ENCODE measurements around the gene EHMT1. TPM values are rescaled to one million over a fixed set of nuclear protein-coding genes. Genes with fewer than 3 reads are reported as not detected.

EHMT1 gene
- total RNA-seq, 4 donors from 2014 or later, result 77.1 to 149 (median 86.6) TPM

DNA sequence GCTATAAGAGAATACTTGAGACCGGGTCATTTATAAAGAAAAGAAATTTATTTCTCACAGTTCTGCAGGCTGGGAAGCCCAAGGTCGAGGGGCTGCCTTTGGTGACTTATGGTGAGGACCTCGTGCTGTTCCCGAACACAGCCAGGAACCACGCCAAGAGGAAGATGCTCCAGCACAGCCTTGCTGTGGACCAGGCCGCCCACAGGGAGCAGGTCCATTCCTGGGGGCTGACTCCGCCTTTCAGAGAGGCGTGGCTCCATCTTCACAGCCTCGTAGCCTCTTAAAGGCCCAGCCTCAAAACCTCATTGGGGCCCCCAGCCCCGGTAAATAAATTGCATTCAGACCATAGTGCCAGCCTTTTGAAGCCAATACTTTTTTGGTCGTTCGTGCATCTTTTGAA, 165.2 kb downstream of the EHMT1 start:
- no peak for TF ChIP-seq EP300 (IDR thresholded peaks at IDR 0.05)
- no peak for TF ChIP-seq POLR2A (IDR thresholded peaks at IDR 0.05)
- no peak for TF ChIP-seq POLR2AphosphoS5 (IDR thresholded peaks at IDR 0.05)
- TF ChIP-seq CTCF (IDR thresholded peaks at IDR 0.05), result no peak

GRCh38 chr9:137784641-137785513, 166.1 kb downstream of the EHMT1 start:
- no peaks in the 10 kb centered on the region for H3K9me3 ChIP-seq
- DNase-seq (ENCODE audit: low spot score in 2 of 2), result no peak
- whole genome bisulfite sequencing, result 85% methylated on average over 20 of the region's 20 CpGs

More for the DNA sequence above, 165.2 kb downstream of the EHMT1 start:
- Histone ChIP-seq H3K36me3 (peaks cover 82% of the 10 kb centered on the region), H3K4me1 (no peaks in the 10 kb centered on the region), H3K27me3 (no peaks in the 10 kb centered on the region), H3K27ac (no peak overlapping the region), H3K4me3 (no peak overlapping the region), H3K9me3 (no peaks in the 10 kb centered on the region)
- DNase-seq (ENCODE audit: low spot score in 2 of 2), result no peak
- 83% methylated on average over 12 of the region's 12 CpGs for WGBS

DNA sequence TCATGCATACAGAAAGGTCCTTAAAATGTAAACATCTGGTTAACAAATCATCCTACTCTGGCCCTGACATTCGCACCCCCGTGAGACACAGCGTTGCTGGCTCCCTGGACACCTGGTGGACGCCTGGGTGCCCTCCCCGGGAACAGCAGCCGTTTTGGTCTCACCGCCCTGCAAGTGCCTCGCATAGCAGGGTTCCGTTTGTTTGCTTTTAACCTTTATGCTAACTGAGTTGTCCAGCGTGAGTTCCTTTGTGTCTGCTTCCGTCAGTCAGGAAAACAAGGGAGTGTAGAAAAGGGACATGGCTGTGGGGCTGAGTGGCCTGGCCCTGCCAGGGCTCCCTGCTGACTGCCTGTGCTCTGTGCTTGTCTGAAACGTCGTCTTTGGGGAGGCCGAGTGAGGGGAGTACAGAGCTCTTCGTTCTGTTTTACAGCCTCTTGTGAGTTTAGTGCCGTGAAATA, 166.9 kb downstream of the EHMT1 start:
- Histone ChIP-seq H3K4me1 (no peaks in the 10 kb centered on the region), H3K27me3 (no peaks in the 10 kb centered on the region), H3K4me3 (no peak overlapping the region), H3K27ac (no peak overlapping the region), H3K9me3 (no peaks in the 10 kb centered on the region), H3K36me3 (peaks cover 78% of the 10 kb centered on the region)
- TF ChIP-seq EP300 (IDR thresholded peaks at IDR 0.05) (no peak), POLR2A (IDR thresholded peaks at IDR 0.05) (no peak), CTCF (IDR thresholded peaks at IDR 0.05) (no peak)
- no peak for DNase-seq (ENCODE audit: low spot score in 2 of 2)
- 75% methylated on average over 16 of the region's 16 CpGs for WGBS

More at GRCh38 chr9:137784641-137785513, 166.1 kb downstream of the EHMT1 start:
- H3K4me3 ChIP-seq, result no peak overlapping the region
- H3K36me3 ChIP-seq, result peaks cover 73% of the 10 kb centered on the region
- H3K4me1 ChIP-seq, result no peaks in the 10 kb centered on the region
- no peak for TF ChIP-seq POLR2AphosphoS5 (IDR thresholded peaks at IDR 0.05)
- TF ChIP-seq POLR2A (IDR thresholded peaks at IDR 0.05), result no peak
- TF ChIP-seq EP300 (IDR thresholded peaks at IDR 0.05), result no peak
- TF ChIP-seq CTCF (IDR thresholded peaks at IDR 0.05), result no peak
- H3K27me3 ChIP-seq, result no peaks in the 10 kb centered on the region
- no peak overlapping the region for H3K27ac ChIP-seq

DNA sequence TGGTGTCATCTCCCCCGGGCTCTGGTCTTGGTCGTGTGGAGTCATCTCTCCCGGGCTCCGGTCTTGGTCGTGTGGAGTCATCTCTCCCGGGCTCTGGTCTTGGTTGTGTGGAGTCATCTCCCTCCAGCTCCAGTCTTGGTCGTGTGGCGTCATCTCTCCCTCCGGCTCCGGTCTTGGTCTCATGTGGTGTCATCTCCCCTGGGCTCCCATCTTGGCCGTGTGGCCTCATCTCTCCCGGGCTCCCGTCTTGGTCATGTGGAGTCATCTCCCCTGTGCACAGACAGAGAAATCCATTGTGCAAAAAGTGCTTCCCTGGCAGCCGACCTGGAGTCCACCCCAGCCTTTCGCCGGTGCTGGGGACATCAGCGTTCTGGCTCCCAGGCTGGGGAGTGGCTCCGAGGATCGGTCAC, 167.7 kb downstream of the EHMT1 start:
- Histone ChIP-seq H3K27ac (no peak overlapping the region), H3K27me3 (no peaks in the 10 kb centered on the region), H3K9me3 (no peaks in the 10 kb centered on the region), H3K4me3 (no peak overlapping the region), H3K36me3 (peaks cover 82% of the 10 kb centered on the region), H3K4me1 (no peaks in the 10 kb centered on the region)
- 90% methylated on average over 19 of the region's 19 CpGs for WGBS
- TF ChIP-seq EP300 (IDR thresholded peaks at IDR 0.05), result no peak
- no peak for TF ChIP-seq POLR2AphosphoS5 (IDR thresholded peaks at IDR 0.05)
- no peak for TF ChIP-seq POLR2A (IDR thresholded peaks at IDR 0.05)
- no peak for TF ChIP-seq CTCF (IDR thresholded peaks at IDR 0.05)
- no peak for DNase-seq (ENCODE audit: low spot score in 2 of 2)

DNA sequence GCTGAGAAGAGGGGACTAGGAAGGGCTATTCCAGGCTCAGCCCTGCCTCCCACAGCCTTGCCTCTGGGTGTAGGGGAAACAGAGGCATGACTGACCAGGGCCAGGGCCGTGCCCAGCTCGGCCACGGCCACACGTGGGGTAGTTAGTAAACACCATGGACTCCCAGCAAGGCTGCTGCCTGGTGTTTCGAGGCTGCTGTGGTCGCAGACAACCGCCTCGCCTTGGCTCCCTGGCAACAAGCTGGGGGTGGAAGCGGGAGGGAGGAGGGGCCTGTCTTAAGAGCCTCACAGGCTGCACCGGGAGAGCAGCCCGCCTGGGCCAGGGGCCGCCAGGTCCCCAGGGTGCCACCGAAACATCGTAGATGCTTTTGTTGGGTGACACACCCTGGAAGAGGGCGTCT, 168.6 kb downstream of the EHMT1 start:
- DNase-seq (ENCODE audit: low spot score in 2 of 2), result no peak
- Histone ChIP-seq H3K36me3 (peaks cover 82% of the 10 kb centered on the region), H3K9me3 (no peaks in the 10 kb centered on the region), H3K4me3 (no peak overlapping the region), H3K27me3 (no peaks in the 10 kb centered on the region), H3K4me1 (no peaks in the 10 kb centered on the region), H3K27ac (no peak overlapping the region)
- TF ChIP-seq POLR2AphosphoS5 (IDR thresholded peaks at IDR 0.05) (no peak), CTCF (IDR thresholded peaks at IDR 0.05) (no peak), EP300 (IDR thresholded peaks at IDR 0.05) (no peak), POLR2A (IDR thresholded peaks at IDR 0.05) (no peak)
- 90% methylated on average over 13 of the region's 15 CpGs for WGBS
